HL-60 (cell line): ENCODE measurements around the gene SCN5A.

Experiments used
- GABPA ChIP-seq: IDR thresholded peaks from 2 replicates; pipeline ENCODE4 v1.6.1; 2012; ENCODE audit warnings: low read depth
- POLR2AphosphoS5 ChIP-seq: IDR thresholded peaks from 2 replicates; pipeline ENCODE4 v1.6.1; 2012; ENCODE audit warnings: low read depth
- SPI1 ChIP-seq: IDR thresholded peaks from 2 replicates; pipeline ENCODE4 v1.6.1; 2012; ENCODE audit warnings: low read depth, mild to moderate bottlenecking, borderline replicate concordance
- TF ChIP-seq, protein P1 (sequence below): IDR thresholded peaks from 2 replicates; pipeline ENCODE4 v1.6.1; 2012; ENCODE audit warnings: low read depth; ENCODE audit not compliant: insufficient replicate concordance
- TF ChIP-seq, protein P2 (sequence below): IDR thresholded peaks from one replicate; pipeline ENCODE4 v1.5.1; 2011; ENCODE audit warnings: low read length, control low read depth, inconsistent platforms; ENCODE audit not compliant: insufficient read depth

DNA sequence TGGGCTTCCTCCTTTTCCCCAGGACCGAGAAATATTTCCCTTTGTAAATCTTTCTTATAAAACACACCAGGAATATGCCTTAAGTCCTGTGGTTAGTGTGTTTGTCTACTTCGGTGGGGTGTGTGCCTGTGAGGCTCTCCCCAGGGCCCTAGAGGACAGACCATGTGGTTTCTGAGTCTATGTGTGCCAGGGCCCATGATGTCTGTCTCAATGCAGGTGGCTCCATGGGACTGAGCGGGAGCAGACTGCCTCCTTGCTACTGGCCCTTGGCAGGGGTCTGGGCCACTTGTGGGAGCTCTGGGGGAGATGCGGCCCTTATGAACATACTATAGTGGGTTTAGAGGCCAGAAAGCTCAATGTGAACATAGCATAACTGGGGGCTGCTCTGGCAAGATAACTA lies 37.6 kb downstream of the SCN5A start:
- TF ChIP-seq, protein P1, sequence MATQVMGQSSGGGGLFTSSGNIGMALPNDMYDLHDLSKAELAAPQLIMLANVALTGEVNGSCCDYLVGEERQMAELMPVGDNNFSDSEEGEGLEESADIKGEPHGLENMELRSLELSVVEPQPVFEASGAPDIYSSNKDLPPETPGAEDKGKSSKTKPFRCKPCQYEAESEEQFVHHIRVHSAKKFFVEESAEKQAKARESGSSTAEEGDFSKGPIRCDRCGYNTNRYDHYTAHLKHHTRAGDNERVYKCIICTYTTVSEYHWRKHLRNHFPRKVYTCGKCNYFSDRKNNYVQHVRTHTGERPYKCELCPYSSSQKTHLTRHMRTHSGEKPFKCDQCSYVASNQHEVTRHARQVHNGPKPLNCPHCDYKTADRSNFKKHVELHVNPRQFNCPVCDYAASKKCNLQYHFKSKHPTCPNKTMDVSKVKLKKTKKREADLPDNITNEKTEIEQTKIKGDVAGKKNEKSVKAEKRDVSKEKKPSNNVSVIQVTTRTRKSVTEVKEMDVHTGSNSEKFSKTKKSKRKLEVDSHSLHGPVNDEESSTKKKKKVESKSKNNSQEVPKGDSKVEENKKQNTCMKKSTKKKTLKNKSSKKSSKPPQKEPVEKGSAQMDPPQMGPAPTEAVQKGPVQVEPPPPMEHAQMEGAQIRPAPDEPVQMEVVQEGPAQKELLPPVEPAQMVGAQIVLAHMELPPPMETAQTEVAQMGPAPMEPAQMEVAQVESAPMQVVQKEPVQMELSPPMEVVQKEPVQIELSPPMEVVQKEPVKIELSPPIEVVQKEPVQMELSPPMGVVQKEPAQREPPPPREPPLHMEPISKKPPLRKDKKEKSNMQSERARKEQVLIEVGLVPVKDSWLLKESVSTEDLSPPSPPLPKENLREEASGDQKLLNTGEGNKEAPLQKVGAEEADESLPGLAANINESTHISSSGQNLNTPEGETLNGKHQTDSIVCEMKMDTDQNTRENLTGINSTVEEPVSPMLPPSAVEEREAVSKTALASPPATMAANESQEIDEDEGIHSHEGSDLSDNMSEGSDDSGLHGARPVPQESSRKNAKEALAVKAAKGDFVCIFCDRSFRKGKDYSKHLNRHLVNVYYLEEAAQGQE, result no peak
- TF ChIP-seq, protein P2, sequence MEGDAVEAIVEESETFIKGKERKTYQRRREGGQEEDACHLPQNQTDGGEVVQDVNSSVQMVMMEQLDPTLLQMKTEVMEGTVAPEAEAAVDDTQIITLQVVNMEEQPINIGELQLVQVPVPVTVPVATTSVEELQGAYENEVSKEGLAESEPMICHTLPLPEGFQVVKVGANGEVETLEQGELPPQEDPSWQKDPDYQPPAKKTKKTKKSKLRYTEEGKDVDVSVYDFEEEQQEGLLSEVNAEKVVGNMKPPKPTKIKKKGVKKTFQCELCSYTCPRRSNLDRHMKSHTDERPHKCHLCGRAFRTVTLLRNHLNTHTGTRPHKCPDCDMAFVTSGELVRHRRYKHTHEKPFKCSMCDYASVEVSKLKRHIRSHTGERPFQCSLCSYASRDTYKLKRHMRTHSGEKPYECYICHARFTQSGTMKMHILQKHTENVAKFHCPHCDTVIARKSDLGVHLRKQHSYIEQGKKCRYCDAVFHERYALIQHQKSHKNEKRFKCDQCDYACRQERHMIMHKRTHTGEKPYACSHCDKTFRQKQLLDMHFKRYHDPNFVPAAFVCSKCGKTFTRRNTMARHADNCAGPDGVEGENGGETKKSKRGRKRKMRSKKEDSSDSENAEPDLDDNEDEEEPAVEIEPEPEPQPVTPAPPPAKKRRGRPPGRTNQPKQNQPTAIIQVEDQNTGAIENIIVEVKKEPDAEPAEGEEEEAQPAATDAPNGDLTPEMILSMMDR, result no peak
- TF ChIP-seq SPI1 (no peak), POLR2AphosphoS5 (no peak), GABPA (no peak)
